ENCODE measurements around the gene NCOA1. TPM values are rescaled to one million over a fixed set of nuclear protein-coding genes. Genes with fewer than 3 reads are reported as not detected.

NCOA1 gene
- total RNA-seq, 1 experiment from 2014 or later, result 11.6 TPM

- H3K4me1 ChIP-seq (replicated peaks; ENCODE audit: insufficient read depth), result peaks cover 10% of the 10 kb centered on the region
- DNase-seq, result no peak
- ChIA-PET CTCF (no interaction called here), POLR2A (ENCODE audit: unreplicated experiment) (interaction anchor here (0.7 kb wide), 1 partner anchor 64 kb away, joined by 4 read pairs; no protein-coding TSS in a partner anchor)
- H4K20me1 ChIP-seq (ENCODE audit: insufficient read depth), result no peaks in the 10 kb centered on the region
- no peaks in the 10 kb centered on the region for H3K36me3 ChIP-seq (ENCODE audit: low read depth)
- H3K4me2 ChIP-seq, result no peak overlapping the region
- peaks cover 1% of the 10 kb centered on the region; the same call in 1 of the 2 replicates for H3K79me2 ChIP-seq (ENCODE audit: low read depth)
- H2AFZ ChIP-seq, result no peak overlapping the region
- no peaks in the 10 kb centered on the region for H3K9me2 ChIP-seq (ENCODE audit: insufficient read depth)
- intact Hi-C loops (cut with micrococcal nuclease; ENCODE audit: unreplicated experiment), result no loop called here
- no peak for TF ChIP-seq EZH2 (IDR thresholded peaks at IDR 0.05; ENCODE audit: low read depth)
- H3K27me3 ChIP-seq (ENCODE audit: insufficient read depth, low read depth), result no peaks in the 10 kb centered on the region
- peaks cover 7% of the 10 kb centered on the region; the same call in 1 of the 2 replicates for H3F3A ChIP-seq (ENCODE audit: insufficient read depth, low read depth)
- no peaks in the 10 kb centered on the region for H3K9me3 ChIP-seq (ENCODE audit: insufficient read depth, low read depth)
- no peak overlapping the region for H3K4me3 ChIP-seq
- no peak overlapping the region for H3K27ac ChIP-seq
- BruUV-seq (replicated peaks), result no TSS peak
These were observed 26.2 kb downstream of the NCOA1 start for GRCh38 chr2:24517247-24517646.

GRCh38 chr2:24520175-24520574, 29.1 kb downstream of the NCOA1 start:
- no peak overlapping the region for H3K27ac ChIP-seq
- H3K79me2 ChIP-seq (ENCODE audit: low read depth), result no peaks in the 10 kb centered on the region
- ChIA-PET CTCF (no interaction called here), POLR2A (ENCODE audit: unreplicated experiment) (interaction anchor here (0.6 kb wide), 1 partner anchor 106 kb away, joined by 9 read pairs; no protein-coding TSS in a partner anchor)
- no peaks in the 10 kb centered on the region for H3K9me3 ChIP-seq (ENCODE audit: insufficient read depth, low read depth)
- H3K36me3 ChIP-seq (ENCODE audit: low read depth), result no peaks in the 10 kb centered on the region
- no peaks in the 10 kb centered on the region for H3K9me2 ChIP-seq (ENCODE audit: insufficient read depth)
- intact Hi-C loops (cut with micrococcal nuclease; ENCODE audit: unreplicated experiment), result no loop called here
- H3K4me3 ChIP-seq, result no peak overlapping the region
- no peak overlapping the region for H2AFZ ChIP-seq
- peaks cover 6% of the 10 kb centered on the region for H3K4me1 ChIP-seq (replicated peaks; ENCODE audit: insufficient read depth)
- BruUV-seq (replicated peaks), result no TSS peak
- no peak for TF ChIP-seq EZH2 (IDR thresholded peaks at IDR 0.05; ENCODE audit: low read depth)
- no peak for TF ChIP-seq CTCF (conservative IDR thresholded peaks at IDR 0.05)
- no peaks in the 10 kb centered on the region for H3K27me3 ChIP-seq (ENCODE audit: insufficient read depth, low read depth)
- peaks cover 6% of the 10 kb centered on the region; the same call in 1 of the 2 replicates for H3F3A ChIP-seq (ENCODE audit: insufficient read depth, low read depth)
- H3K4me2 ChIP-seq, result no peak overlapping the region
- H4K20me1 ChIP-seq (ENCODE audit: insufficient read depth), result no peaks in the 10 kb centered on the region
- DNase-seq, result no peak

- Histone ChIP-seq H3K79me2 (ENCODE audit: low read depth) (no peaks in the 10 kb centered on the region), H3K9me2 (ENCODE audit: insufficient read depth) (no peaks in the 10 kb centered on the region), H2AFZ (no peak overlapping the region), H3K9me3 (ENCODE audit: insufficient read depth, low read depth) (no peaks in the 10 kb centered on the region), H3K36me3 (ENCODE audit: low read depth) (no peaks in the 10 kb centered on the region), H3K4me1 (replicated peaks; ENCODE audit: insufficient read depth) (no peaks in the 10 kb centered on the region), H3F3A (ENCODE audit: insufficient read depth, low read depth) (no peaks in the 10 kb centered on the region), H3K27me3 (ENCODE audit: insufficient read depth, low read depth) (no peaks in the 10 kb centered on the region), H3K4me2 (no peak overlapping the region), H3K4me3 (no peak overlapping the region), H4K20me1 (ENCODE audit: insufficient read depth) (no peaks in the 10 kb centered on the region), H3K27ac (no peak overlapping the region)
- TF ChIP-seq EZH2 (IDR thresholded peaks at IDR 0.05; ENCODE audit: low read depth) (no peak), CTCF (conservative IDR thresholded peaks at IDR 0.05) (no peak)
- no TSS peak for BruUV-seq (replicated peaks)
- intact Hi-C loops (cut with micrococcal nuclease; ENCODE audit: unreplicated experiment), result no loop called here
- POLR2A ChIA-PET (ENCODE audit: unreplicated experiment), result no interaction called here
- CTCF ChIA-PET, result no interaction called here
- no peak for DNase-seq
These were observed 30.3 kb downstream of the NCOA1 start for GRCh38 chr2:24521162-24521857.
